GM13977 (cell line): ENCODE results near the gene THSD7A.

Source experiments
- DNase-seq: peaks from one replicate; pipeline ENCODE4 v3.0.0; 2012; ENCODE audit warnings: low spot score
- in situ Hi-C: fragments of 300-500 bp; cut with MboI; formaldehyde crosslinking; loops from one replicate; pipeline ENCODE4 v1.12.0; 2022; ENCODE audit warnings: low sequenced_read_pairs, low pct_unique_long_range_greater_than_20kb, mixed read lengths, inconsistent platforms; ENCODE audit not compliant: unreplicated experiment
- TF ChIP-seq, protein P1 (sequence below): IDR thresholded peaks from 2 replicates; pipeline ENCODE4 v1.5.1; 2012; ENCODE audit warnings: mild to moderate bottlenecking, control low read depth; ENCODE audit not compliant: insufficient read depth; ENCODE audit errors: extremely low read depth, missing control alignments

THSD7A gene

DNA sequence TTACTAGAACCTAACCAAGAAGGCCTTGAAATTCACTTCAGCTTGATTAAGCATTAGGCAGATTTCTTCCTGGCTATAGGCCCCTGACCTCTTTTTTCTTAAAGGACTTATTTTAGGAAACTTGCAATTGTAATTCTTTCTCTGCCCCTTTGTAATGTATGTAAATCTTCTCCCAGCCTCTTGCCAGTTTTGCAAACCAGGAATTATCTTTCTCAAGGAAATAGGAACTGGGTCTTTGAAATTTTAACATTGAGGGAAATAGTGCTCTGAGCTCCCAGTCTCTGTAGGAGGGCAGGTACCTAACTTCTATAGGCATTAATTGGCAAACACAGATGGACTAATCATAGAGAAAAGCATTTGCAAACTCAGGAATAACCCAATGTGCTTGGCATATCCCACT lies 342.7 kb downstream of the THSD7A start:
- TF ChIP-seq, protein P1, sequence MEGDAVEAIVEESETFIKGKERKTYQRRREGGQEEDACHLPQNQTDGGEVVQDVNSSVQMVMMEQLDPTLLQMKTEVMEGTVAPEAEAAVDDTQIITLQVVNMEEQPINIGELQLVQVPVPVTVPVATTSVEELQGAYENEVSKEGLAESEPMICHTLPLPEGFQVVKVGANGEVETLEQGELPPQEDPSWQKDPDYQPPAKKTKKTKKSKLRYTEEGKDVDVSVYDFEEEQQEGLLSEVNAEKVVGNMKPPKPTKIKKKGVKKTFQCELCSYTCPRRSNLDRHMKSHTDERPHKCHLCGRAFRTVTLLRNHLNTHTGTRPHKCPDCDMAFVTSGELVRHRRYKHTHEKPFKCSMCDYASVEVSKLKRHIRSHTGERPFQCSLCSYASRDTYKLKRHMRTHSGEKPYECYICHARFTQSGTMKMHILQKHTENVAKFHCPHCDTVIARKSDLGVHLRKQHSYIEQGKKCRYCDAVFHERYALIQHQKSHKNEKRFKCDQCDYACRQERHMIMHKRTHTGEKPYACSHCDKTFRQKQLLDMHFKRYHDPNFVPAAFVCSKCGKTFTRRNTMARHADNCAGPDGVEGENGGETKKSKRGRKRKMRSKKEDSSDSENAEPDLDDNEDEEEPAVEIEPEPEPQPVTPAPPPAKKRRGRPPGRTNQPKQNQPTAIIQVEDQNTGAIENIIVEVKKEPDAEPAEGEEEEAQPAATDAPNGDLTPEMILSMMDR: no peak

DNA sequence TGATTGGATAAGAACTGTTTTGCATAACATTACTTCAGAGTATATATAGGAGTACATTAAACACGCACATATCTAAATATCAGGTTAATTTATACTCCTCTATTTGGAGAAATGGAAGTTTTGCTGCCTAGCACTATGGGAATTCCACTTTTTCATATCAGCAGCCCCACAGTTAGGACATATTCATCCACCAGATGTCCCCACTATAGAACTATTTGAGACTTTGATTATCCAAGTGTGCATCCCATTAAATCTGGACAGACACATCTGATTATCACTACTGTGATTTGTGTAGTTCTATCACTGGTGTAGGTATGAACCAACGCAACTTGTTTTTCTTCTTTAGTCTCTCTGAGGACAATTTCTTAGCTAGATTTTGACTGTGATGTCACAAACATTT lies 345.7 kb downstream of the THSD7A start:
- in situ Hi-C loops: no loop called here
- TF ChIP-seq, protein P1: no peak
- no peak for DNase-seq

More for the DNA sequence above, 342.7 kb downstream of the THSD7A start:
- in situ Hi-C loops: no loop called here
- no peak for DNase-seq

DNA sequence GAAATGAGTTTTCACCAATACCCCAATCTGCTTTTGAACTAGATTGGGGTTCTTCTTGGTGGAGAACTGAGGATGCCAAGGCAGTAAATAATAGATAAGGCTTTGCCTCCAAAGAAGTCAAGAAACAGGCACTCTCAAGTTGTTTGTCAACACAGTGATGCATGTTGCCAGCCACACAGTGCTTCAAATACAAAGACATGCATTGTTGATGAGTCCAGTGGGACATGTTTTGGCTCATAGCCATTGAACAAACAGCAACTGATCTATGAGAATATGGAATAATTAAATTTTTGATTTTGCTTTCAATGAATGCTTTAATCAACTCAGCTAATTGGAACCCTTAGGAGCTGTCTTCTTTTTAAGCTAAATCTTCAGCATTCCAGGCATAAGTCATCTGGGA lies 346.4 kb downstream of the THSD7A start:
- DNase-seq: no peak
- TF ChIP-seq, protein P1: no peak
- in situ Hi-C loops: no loop called here

DNA sequence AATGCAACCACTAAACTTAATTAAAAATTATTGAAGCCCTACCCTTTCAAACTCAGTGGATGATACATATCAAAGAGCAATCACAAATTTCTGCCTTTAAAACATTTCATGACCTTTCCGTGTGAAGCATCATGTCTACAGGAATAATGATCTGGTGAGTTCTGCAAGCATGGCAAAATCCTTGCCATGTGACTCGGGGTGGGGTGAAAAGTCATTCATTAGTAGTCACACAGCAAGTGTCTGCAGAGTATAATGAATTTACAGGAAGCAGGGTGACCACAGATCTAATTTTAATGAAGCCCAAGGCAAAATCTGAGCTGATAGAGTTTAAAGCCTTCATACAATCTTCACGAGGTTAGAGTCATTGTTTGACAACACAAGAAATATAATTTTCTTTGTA lies 351.9 kb downstream of the THSD7A start:
- no peak for DNase-seq
- in situ Hi-C loops: no loop called here
- TF ChIP-seq, protein P1: no peak

DNA sequence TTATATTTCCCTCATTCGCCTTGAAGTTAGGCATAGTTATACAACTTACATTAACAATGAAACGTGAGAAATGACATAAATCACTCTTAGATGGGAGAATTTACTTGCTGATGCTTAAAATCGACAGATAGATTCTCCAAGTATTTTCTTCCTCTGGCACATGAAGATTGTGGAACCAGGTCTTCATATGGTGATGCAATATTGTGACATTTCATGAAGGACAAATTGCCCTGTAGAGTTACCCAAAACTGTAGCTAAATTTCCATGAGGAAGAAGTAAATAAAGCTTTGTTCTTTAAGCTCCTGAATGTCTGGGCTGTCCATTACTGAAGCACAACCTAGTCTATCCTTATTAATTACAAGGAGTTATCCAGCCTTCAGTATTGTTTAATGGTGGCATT lies 353.1 kb downstream of the THSD7A start:
- in situ Hi-C loops: no loop called here
- DNase-seq: no peak
- TF ChIP-seq, protein P1: no peak

DNA sequence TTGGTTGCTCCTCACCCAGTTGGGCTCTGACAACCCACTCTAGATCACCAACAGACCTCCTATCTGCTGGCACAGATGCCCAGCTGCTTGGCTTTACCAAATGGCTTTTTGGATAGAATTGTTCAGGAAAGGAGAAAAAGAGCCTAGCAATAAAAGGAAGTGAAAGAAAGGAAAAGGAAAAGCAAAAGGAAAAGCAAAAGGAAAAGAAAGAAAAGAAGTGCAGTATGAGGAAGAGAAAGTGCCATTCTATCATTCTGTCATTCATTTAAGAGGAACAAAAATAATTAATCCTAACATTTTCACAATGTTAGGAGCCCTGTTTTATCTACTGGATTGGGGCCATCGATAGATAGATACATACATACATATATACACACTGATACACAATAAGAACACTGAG lies 353.6 kb downstream of the THSD7A start:
- TF ChIP-seq, protein P1: no peak
- no peak for DNase-seq
- in situ Hi-C loops: no loop called here
